Measurements from ENCODE around the gene AK8.

AK8 gene

DNA sequence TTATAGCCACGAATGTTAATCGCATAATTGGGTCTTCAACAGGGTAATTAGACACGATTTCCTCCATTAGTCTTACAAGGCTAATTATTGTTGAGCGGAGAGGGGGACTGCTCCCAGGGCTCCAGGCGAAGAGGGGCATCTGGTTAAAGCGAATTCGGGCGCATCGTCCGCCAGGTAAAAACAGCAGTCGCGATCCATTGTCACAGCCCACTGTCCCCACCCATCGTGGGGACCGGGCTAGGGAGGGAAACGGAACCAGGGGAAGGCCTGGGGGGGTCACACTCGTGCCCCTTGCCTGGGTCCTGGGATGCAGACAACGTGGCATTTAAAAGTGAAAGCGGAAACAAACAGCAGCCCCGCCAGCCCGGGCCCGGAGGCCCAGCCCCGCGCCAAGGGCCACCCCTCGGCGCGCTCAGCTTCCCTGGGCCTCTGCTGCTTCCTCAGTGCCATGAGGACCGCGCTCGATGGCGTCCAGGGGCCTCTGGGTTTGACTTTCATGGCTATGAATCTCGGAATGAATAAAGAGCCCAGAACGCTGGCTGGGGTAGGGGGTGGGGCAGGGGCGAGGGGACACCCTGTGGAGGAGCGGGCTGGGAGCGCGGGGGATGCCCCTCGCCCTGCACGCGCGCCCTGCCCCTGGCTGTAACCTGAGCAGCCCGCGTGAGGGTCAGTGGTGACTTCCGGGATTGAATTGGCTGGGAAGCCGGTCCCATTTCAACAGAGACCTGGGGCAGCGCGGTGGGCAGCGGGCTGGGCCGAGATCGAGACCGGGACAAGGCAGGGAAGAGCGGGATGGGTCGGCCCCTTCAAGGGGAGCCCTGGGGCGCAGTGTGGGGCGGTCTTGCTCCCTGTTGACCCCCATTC is 107.9 kb downstream of the AK8 start:
- no peak for FAIRE-seq

DNA sequence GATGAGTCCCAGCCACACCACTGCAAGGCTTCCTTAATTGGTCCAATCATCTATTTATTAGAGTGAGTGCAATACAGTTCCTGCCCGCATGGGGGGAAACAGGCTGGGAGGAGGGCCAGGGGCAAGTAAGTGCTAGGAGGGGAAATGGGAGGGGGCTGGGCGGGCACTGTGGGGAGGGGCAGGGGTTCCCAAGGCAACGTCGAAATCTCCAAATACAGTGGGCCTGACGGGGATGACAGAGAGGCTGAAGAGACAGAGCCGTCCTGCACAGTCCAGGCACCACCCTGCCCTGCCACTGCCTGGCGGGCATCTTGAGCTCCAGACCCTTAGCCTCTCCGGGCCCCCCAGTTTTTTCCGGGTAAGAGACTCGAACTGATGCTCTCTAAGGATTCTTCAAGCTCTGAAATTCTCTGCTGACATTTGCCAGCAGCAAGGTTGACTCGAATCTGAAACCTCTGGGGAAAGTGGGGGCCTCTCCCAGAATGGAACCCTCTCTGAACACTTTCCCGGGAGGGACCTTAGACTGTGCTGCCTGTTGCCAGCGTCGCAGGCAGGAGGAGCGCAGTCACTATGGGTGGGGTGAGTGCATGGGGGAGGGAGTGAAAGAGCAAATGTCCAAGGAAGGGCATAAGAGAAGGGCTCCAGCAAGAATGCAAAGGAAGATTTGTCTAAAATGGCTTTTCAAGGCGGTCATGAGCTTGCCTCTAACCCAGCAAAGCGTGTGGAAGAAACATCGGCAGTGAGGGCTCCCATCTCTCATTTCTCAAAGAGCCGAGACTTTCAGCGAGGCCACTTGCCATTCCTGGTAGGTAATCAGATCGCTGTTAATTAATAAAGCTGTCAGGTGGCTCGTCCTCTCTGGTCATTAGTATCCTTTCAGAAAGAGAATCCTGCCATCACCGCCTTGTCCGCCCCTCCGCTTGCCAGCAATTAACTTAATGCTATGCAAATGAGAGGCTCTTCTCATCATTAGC is 108.9 kb downstream of the AK8 start:
- FAIRE-seq, result no peak

DNA sequence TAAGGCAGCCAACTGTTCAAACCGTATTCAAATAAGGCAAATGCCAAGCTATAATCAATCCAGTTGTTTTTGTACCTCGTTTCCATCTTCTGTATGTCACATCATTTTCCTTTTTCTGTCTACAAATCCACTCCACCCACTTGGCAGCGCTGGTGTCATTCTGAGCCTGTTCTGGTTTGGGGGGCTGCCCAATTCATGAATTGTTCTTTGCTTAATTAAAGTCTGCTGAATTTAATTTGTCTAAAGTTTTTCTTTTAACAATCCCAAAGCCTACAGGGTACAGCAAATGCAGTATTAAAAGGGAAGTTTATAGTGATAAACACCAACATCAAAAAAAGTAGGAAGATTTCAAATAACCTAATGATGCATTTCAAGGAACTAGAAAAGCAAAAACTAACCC is 114.5 kb downstream of the AK8 start:
- FAIRE-seq, result no peak

DNA sequence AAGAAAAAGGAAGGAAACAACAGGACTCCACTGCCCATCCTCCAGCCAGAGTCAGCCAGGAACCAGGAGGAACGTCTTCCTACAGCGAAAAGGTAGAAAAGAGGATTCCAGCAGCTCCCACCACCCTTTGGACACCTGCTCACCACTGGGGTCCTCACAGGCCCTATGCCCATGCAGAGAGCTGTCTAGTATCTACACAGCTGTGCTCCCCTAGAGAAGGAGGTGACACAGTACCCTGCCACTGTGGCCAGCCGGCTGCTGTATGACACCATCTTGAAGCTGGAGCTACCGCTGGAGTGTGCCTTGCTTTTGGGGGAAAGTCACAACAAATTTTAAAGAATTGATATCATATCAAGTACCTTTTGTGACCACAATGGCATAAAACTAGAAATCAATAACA is 115.2 kb downstream of the AK8 start:
- no peak for FAIRE-seq

DNA sequence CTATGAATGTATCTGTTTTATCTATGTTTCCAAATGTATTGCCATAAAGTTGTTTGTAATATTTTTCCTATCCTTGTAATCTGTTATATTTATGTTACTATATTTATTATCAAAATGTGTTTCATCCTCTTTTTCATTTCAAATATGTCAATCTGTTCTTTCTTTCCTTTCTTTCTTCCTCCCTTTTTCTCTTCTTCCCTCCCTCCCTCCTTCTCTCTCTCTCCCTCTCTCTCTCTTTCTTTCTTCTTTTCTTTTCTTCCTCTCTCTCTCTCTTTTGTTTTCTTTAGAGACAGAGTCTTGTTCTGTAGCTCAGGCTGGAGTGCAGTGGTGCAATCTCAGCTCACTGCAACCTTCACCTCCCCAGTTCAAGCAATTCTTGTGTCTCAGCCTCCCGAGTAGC is 116.5 kb downstream of the AK8 start:
- FAIRE-seq, result no peak

DNA sequence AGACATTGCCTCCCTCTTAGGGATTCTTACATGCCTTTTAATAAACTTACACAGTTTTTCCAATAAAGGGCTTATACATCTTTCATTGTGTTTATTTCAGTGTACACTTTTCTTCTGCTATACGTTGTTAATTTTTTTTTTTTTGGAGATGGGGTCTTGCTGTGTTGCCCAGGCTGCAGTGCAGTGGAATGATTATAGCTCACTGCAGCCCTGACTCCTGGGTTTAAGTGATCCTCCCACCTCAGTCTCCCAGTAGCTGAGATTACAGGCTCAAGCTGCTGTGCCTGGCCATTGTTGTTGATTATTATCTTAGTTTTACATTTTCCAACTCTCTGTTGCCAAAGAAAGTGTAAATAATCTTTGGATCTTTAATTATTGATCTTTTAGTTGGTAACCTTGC is 118.0 kb downstream of the AK8 start:
- no peak for FAIRE-seq

DNA sequence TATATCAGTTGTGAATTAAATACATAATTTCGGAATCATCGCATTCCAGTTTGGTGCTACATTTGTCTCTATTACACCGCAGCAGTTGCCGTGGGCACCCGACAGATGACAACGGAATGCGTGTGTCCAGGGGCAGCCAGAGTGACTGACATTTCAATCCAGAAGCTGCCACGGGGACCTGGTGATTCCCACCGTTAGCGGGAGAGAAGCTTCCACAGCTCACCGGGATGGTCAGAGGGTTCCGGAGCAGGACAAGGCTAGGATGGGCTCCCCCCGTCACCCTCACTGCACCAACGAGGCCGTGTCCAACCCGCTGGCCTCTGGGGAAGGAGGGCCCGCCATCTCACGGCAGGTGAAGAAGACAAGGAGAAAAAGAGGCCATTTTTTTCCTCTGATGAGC is 121.1 kb downstream of the AK8 start:
- no peak for FAIRE-seq

DNA sequence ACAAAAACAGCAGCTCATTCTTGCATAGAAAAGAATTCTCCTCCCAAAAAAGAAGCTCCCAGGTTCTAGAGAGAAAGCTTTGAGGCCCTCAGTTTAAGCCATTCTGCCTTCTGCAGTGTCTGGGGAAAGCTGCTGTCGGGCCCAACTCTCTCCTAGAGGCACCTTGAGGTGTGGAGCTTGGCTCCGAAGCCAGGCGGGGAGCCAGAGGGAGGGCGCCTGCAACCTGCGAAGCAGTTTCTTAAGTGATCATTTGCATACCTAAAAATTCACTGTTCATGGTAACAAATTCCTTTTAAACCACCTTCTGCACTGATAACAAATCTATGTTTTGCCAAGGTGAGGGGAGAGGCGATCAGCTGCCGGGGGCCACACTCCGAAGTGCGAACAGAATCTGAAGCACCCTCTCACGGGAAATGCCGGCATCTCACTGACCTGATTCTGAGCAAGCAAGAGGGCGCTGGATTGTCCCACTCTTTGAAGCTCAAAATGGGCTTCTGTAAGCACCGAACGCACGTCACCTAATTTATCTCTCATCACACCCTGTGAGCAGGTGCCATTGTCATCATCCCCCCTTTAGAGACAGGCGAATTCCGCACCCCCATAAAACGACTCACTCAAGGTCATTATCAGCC is 121.8 kb downstream of the AK8 start:
- FAIRE-seq, result no peak

DNA sequence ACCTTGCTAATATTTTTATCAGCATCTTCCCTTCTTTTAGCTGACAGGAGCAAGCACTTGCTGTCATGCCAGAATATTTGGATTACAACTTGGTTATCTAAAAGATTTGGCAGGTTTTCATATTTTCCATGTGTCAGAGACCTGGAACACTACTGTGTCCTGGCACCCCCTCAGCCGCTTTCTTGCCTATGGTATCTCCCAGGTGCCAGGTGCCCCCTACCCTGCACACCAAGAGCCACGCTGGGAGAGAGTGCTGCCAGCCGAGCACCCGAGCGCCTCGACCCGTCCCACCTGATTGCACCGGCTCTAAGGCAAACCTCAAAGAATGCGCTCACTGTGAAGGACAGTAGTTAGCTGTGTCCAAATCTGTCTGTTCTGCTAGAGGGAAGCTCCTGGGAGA is 123.0 kb downstream of the AK8 start:
- FAIRE-seq, result no peak

DNA sequence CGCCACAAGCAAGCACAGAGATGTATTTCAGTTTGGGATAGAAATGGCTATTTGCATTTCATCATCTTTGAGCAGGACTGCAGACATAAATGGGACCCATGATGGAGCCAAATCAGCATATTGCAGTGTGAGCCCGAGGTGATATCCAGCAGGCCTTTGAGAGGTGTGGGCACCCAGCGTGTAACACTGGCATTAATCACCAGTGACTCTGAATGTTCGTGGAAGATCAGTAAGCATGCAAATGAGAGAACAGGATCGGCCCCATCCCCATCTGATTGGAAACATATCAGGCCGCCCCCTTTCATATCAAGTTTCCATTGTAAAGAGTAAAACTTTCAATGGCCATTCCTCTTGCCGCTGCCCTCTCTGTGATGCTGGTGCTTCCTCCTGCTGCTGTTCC is 123.8 kb downstream of the AK8 start:
- FAIRE-seq, result no peak

DNA sequence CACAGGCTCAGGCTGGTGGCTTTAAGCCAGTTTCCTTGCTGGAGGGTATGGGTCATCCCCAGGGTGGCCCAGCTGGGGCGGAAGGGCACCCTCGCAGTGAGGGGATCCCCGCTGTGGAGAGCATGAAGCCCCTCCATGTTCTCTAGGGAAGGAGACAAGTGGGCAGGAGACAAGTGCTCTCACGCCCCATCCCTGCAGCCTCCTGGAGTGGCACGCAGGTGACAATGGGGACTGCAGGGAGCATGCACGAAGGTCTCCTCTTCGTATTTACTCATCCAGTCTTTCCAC is 124.5 kb downstream of the AK8 start:
- FAIRE-seq, result no peak

DNA sequence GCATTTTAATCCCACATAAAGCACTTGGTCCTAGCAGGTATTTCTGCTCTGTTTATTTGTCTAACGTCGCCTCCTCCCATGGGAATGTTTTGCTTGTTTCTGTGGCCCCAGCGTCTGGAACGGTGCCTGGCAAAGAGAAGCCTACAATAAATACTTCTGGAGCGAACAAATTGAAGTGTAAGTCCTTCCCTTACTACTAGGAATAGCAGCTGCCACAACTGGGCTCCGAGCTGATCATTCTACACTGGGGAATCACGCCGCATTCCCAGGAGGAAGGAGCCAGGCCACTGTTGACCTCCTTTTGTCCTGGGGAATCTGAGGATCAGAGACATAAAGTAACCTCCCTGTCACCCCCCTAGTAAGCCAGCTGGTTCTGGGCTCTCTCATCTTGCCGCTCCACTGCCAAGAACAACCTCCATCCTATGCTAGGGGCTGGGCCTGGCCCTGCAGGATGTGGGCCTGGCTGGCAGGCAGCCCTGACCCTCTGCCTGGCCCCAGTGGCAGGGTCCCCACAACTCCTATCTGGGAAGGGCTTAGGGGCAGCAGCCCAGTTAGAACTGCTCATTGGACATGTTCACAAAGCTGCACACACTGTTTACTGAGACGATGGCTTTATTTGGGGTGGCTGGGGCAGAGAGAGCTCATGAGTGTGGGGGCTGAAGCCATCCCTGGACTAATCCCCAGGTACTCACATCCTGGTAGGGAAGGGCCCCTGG is 125.0 kb downstream of the AK8 start:
- FAIRE-seq, result no peak

DNA sequence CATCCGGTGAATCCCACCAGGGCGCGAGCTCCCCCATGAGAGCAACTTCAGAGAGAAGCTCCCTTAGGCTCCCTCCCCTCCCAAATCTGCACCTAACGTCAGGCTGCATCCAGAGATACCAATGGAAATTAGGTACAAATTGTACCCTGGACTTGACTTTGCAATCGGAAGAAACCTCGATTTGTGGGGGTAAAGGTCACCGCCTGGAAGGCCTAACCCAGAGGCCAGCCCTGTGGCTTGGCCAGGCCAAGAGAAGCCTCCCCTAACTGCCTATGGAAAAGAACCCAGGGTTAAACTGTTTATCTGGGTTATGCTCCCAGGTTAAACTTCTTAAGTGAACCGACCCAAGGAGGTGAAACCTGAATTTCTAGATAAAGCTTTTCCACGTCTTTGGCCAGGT is 127.4 kb downstream of the AK8 start:
- FAIRE-seq, result no peak

DNA sequence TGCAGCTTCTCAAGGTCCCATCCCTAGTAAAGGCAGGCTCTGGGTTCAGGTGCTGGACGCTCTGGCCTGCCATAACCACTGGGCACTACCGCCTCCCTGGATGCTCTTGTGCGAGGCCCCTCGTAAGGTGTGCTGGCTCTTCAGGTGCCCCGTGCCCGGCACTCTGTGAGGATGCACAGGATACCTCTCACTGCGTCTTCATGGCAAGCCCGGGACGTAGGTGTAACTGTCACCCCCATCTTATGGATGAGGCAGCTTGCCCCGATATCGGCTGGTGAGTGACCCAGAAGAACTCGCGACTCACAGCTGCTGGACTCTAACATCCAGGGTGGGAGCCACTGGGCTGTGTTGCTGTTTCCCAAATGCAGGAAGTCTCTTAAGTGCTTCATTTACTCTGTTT is 128.8 kb downstream of the AK8 start:
- FAIRE-seq, result no peak

DNA sequence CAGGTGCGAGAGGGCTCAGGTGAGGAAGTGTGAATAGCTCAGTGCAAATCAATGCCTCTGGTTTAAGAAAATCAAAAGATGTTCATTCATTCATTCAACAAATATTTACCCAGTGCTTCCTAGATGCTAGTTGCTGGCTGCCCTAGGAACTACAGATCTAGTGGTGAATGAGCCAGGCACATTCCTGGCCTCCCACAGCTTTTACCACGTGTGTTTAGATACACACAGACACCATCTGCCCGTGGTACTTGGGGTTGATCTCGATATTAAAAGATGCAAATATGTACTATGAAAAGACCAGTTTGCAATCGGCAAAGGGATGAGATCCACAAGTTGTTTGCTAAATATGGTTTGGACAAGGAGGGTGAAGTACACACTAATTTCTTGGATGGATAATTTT is 129.6 kb downstream of the AK8 start:
- FAIRE-seq, result no peak

DNA sequence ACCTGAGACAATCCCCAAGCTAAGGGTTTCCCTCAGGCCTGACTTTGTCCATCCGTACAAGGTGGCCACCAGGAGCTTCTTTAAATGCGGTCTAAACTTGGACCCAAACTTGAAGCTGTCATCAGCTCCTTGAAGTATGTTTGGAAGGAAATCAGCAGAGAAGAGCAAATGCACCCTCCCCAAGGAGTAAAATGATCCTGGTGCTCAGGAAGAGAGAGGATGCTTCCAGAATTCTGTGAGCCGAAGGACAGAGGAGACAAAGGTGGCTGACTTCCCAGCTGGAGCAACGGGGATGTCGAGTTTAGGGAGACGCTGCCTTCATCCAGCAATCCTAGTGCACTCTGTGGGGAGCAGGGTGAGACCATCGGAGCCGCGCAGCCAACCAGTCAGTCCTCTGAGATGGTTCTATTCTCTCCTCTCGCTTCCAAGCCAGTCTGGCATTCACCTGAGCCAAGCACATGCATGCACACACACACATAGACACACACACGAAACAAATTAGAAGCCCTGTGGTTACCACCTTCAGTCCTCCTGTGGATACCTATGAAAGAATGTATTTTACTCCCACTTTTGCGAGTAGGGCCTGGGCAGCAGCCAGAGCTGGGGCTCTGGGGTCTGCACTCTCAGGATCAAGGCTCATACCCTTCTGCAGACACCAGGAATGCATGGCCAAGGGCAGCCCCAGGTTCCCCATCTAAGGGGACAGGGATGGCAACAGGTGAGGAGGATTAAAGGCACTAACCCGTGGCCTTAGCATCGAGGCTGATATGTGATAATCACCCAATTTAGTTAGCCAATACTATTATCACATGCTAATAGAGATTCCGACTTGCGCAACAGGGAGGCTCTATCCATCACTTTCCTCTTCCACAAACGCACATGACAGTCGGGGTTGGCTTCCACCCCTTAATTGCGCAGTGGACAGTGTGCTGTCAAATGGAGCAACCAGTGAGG is 132.1 kb downstream of the AK8 start:
- no peak for FAIRE-seq

DNA sequence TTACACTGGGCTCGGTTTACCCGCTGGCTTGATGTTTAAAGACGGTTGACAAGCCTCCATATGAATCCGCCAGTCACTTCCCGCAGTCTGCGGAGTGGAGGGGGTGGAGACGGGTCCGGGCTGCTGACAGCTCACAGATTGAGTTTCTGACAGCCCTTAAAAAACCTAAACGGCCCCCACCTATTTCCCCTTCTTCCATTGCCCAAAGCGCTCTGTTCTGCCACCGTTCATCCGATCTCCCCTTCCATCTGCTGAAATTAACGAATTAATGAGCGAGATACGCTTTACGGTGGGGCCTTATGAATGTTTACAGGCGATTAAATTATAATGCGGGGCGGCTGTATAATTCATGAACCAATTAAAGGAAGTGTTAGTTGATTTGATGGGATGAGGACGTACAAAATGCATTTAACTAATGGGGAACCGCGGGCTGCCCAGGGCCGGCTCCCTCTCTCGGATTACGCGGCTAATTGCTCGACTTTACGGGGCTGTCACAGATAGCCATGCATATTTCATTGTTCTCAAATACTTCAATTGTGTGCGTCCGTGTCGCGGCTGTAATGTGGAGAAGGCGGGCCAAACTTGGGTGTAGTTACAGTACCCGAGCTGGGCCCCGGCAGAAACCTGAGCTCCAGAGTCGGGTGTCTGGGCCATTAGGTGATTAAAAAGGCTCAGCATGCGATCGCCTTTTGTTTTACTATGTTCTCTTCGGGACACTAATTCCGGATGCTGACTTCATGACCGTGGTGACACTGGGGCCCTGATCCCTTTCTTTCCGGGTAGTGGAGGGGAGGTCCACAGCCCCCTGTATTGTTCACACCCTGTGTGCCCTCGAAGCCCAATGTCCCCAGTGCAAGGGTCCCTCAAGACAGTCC is 133.0 kb downstream of the AK8 start:
- no peak for FAIRE-seq

DNA sequence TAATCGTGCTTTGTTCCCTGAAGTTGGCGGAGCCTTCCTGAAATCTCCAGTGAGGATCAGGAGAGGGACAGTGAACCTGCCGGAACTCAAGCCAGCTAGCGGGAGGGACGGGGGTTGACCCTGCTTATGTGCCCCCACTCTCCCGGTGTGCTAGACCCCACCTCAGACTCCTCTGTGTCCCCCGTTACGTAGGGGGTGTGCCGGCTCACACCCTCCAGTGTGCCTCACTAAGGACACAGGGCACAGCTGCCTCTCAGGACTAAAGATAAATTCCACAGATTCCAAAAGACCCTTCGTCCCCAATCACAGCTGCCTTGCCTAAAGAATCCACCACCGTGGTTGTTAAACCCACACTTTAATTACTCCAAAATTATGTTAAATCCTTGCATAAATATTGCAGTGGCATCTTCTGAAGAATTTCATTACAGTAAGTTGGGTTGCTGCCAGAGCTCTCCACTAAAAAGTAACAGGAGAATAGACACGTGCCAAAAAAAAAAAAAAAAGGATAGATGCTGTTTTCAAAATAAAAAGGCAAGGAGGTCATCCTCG is 134.1 kb downstream of the AK8 start:
- no peak for FAIRE-seq

DNA sequence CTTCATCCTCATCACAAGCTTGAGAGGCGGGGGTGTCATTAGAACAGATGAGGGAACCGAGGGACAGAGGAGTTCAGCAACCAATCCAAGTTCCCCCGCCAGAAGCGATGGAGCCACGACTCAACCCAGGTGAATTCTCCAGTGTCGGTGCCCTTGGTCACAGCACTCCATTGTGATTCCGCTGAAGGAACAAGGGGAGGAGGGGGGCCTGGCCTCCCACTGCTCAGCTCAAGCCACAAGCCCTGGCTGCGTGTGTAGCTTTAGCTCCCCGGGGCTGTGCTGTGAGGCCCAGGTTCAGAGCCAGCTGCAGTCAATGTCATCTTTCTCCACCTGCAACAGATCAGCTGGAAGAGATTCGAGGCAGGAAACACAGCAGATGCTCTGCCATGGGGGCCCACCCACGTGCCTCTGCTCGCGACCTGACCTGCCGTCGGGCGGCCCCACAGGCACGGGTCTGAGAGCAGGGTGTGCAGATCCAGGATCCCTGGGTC is 135.2 kb downstream of the AK8 start:
- FAIRE-seq, result no peak
